A673 (cell line): ENCODE data around the gene TXNRD2. TPM values are rescaled to one million over a fixed set of nuclear protein-coding genes. Genes with fewer than 3 reads are reported as not detected.

Experiments used
- BruUV-seq: library from RNA; stranded (reverse); fragments of 400-500 nt; replicated peaks from 2 replicates; lab custom pipeline; 2021; lab: Mats Ljungman, UMichigan
- CTCF ChIA-PET: fragments of 300-600 bp; sonication (Branson Sonifier 250); formaldehyde crosslinking; loops from one replicate; lab custom pipeline; 2022; ENCODE audit warnings: antibody characterized with exemption; lab: Charles Lee
- POLR2A ChIA-PET: fragments of 300-600 bp; sonication (Branson Sonifier 250); formaldehyde crosslinking; loops from one replicate; lab custom pipeline; 2022; ENCODE audit warnings: antibody characterized with exemption; ENCODE audit not compliant: low non-redundant PET; lab: Charles Lee
- DNase-seq: peaks from one replicate; pipeline ENCODE4 v3.0.0-alpha.2; 2015; ENCODE audit warnings: low spot score
- H3K27ac ChIP-seq: fragments of 200-600 bp; sonication (generic); 2 replicates; pipeline ENCODE4 v1.5.1; 2016; ENCODE audit warnings: mixed run types, low read depth, mild to moderate bottlenecking, mixed read lengths, antibody characterized with exemption, low read length; ENCODE audit not compliant: poor library complexity, severe bottlenecking
- H3K27me3 ChIP-seq: fragments of 200-600 bp; sonication (generic); replicated peaks from 2 replicates; pipeline ENCODE4 v1.6.1; 2017; ENCODE audit warnings: mixed run types, low read depth, mild to moderate bottlenecking, mixed read lengths, antibody characterized with exemption, low read length; ENCODE audit not compliant: insufficient read depth, poor library complexity
- H3K36me3 ChIP-seq: fragments of 200-600 bp; sonication (generic); 2 replicates; pipeline ENCODE4 v1.6.1; 2016; ENCODE audit warnings: mixed run types, mild to moderate bottlenecking, mixed read lengths, antibody characterized with exemption, low read length; ENCODE audit not compliant: insufficient read depth, poor library complexity, severe bottlenecking
- H3K4me1 ChIP-seq: fragments of 200-600 bp; sonication (generic); 2 replicates; pipeline ENCODE4 v1.6.1; 2017; ENCODE audit warnings: mixed run types, mild to moderate bottlenecking, mixed read lengths, antibody characterized with exemption, low read length; ENCODE audit not compliant: insufficient read depth, poor library complexity, severe bottlenecking
- H3K4me3 ChIP-seq: fragments of 200-600 bp; sonication (generic); 2 replicates; pipeline ENCODE4 v1.5.1; 2016; ENCODE audit warnings: low read depth, mixed run types, mild to moderate bottlenecking, mixed read lengths, low read length; ENCODE audit not compliant: poor library complexity, severe bottlenecking
- H3K9me3 ChIP-seq: fragments of 200-600 bp; sonication (generic); 2 replicates; pipeline ENCODE4 v1.6.1; 2016; ENCODE audit warnings: mixed run types, low read depth, mild to moderate bottlenecking, mixed read lengths, antibody characterized with exemption, low read length; ENCODE audit not compliant: poor library complexity, severe bottlenecking
- CTCF ChIP-seq: fragments of 300-800, 200-600 bp; sonication (generic); conservative IDR thresholded peaks from 2 replicates; pipeline ENCODE4 v1.5.1; 2017; ENCODE audit warnings: low read depth, mild to moderate bottlenecking, antibody characterized with exemption, low read length, moderate library complexity, mixed read lengths
- EZH2 ChIP-seq: fragments of 200-600 bp; sonication (generic); IDR thresholded peaks from 2 replicates; pipeline ENCODE4 v1.6.1; 2017; ENCODE audit warnings: borderline replicate concordance, low read depth, mild to moderate bottlenecking, mixed read lengths, antibody characterized with exemption, low read length; ENCODE audit not compliant: poor library complexity, severe bottlenecking
- intact Hi-C: fragments of 100-400 bp; cut with micrococcal nuclease; formaldehyde crosslinking; loops from one replicate; pipeline ENCODE4 v1.10.0; 2022; ENCODE audit not compliant: unreplicated experiment
- total RNA-seq: library from RNA; stranded (reverse); gene quantifications from 2 replicates; pipeline ENCODE4 v1.2.3, GENCODE V29; 2021

TXNRD2 gene
- total RNA-seq, 1 experiment from 2014 or later: 32.6 TPM

DNA sequence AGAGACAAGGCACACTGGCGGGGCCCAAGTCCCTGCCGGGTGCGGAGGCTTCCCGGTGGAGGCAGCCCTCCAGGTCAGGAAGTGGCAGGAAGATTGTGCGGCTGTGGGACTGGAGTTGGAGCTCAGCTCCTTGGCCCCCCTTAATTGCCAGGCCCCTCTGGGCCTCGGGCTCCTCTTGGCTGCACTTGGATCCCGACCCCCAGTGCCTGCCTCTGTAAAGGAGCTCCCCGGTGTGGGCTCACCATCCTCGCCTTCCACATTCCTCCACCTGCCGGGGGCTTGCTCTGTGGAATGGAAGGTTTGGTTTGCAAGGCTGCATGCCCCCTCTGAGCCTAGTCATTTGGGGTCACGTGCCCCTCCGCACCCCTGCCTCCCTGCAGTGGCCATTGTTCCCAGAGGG, 38.1 kb downstream of the TXNRD2 start:
- POLR2A ChIA-PET: no interaction called here
- BruUV-seq: no TSS peak
- intact Hi-C loops: no loop called here
- Histone ChIP-seq H3K27me3 (no peaks in the 10 kb centered on the region), H3K4me3 (no peak overlapping the region), H3K4me1 (peaks cover 16% of the 10 kb centered on the region), H3K36me3 (no peaks in the 10 kb centered on the region), H3K27ac (no peak overlapping the region), H3K9me3 (no peaks in the 10 kb centered on the region)
- TF ChIP-seq EZH2: no peak
- no peak for TF ChIP-seq CTCF
- CTCF ChIA-PET: interaction anchor here (1.4 kb wide), 1 partner anchor 173 kb away, joined by 4 read pairs; no protein-coding TSS in a partner anchor
- no peak for DNase-seq

GRCh38 chr22:19903031-19903430, 38.6 kb downstream of the TXNRD2 start:
- intact Hi-C loops: no loop called here
- Histone ChIP-seq H3K27ac (no peak overlapping the region), H3K4me3 (no peak overlapping the region)

DNA sequence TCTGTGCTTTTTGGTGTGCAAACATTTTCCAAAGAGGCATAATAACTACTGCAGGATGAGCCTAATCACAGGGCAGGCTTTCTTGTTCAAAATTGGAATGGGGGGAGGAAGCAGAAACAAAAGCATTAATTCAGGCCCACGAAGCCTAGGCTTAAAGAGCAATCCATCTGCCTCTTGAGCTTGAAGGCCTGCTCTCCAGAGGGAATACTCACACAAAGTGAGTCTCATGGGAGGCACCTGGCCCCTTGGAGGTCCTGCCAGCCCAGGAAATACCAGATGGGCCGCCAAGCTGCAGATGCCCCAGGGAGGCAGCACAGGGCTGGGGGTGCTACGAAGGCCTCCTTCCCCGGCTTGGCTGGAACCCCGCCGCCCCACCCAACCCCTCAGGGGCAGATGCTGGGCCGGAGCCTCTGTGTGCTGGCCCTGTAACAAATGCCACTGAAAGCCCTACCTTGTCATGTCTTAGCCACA, 39.3 kb downstream of the TXNRD2 start:
- no peak for DNase-seq
- POLR2A ChIA-PET: no interaction called here
- no peak for TF ChIP-seq CTCF
- Histone ChIP-seq H3K4me3 (no peak overlapping the region), H3K4me1 (peaks cover 16% of the 10 kb centered on the region), H3K27ac (peak overlapping the region; percentile 35), H3K36me3 (no peaks in the 10 kb centered on the region), H3K9me3 (no peaks in the 10 kb centered on the region), H3K27me3 (no peaks in the 10 kb centered on the region)
- no TSS peak for BruUV-seq
- intact Hi-C loops: no loop called here
- CTCF ChIA-PET: interaction anchor here (1.4 to 1.7 kb wide), 1 partner anchor 172 kb away, joined by 4 to 6 read pairs; no protein-coding TSS in a partner anchor

More at GRCh38 chr22:19903031-19903430, 38.6 kb downstream of the TXNRD2 start:
- Histone ChIP-seq H3K4me1 (peaks cover 16% of the 10 kb centered on the region), H3K36me3 (no peaks in the 10 kb centered on the region), H3K9me3 (no peaks in the 10 kb centered on the region), H3K27me3 (no peaks in the 10 kb centered on the region)
- BruUV-seq: no TSS peak
- POLR2A ChIA-PET: no interaction called here
- DNase-seq: no peak
- CTCF ChIA-PET: interaction anchor here (1.4 kb wide), 1 partner anchor 172 kb away, joined by 4 read pairs; no protein-coding TSS in a partner anchor
- no peak for TF ChIP-seq EZH2
- TF ChIP-seq CTCF: no peak
